IPS DF 4.7 (cell line): Measurements from ENCODE around the gene FOXP1.

Experiments used
- DNase-seq: peaks from one replicate; pipeline ENCODE4 v3.0.0-alpha.2; 2013; ENCODE audit warnings: low spot score; ENCODE audit errors: extremely low read depth

FOXP1 gene

DNA sequence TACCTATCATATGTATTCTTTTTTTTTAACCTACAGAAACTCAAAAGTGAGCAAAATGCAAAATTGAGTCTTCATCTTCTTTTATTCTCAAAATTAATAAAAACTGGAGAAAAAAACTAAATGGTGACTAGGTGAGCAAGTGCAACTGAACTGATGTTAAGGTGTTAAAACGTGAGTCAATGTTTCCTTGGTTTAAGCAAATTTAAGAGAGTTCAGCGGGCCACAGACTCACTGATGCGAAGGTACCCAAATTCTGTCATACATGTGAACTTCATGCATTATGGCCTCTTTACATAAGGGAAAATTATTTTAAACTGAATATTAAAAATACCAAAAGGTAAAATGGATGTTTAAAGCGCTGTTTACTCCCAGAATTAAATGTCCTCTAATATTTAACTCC lies 206.6 kb downstream of the FOXP1 start:
- DNase-seq, result no peak

DNA sequence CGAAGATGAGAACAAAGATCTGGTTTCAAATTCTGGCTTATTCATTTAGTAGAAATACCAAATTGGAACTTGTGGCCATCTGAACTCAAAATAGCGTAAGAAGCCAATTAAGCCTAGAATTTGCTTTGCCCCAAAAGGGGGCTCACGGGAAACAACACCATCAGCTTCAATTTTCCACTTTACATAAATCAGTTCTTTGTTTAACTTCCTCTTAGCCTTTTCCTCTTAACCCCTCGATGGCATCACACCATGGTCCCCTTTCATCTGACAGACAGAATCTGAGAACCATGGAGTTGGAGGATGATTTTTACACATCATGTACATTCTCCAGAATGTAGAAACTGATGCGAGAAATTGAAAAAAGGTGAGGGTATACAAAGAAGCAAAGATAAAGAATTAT lies 207.0 kb downstream of the FOXP1 start:
- DNase-seq, result no peak

DNA sequence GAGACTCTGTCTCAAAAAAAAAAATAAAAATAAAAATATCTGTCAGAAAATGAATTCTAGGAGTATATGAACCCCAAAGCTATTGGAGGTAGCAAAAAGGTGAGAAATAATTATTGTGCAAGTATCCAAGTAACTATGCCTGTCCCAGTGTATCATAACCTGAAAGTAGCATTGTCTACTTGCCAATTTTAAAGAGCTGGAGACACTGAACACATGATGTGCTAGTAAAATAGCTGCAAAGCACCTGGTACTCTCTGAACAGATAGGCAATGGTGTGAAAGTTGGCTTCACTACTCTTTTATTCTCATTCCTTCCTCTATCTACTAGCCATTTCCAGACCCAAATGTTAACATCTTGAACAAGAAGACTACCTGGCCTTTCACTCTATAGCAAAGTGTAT lies 208.9 kb downstream of the FOXP1 start:
- DNase-seq, result no peak

DNA sequence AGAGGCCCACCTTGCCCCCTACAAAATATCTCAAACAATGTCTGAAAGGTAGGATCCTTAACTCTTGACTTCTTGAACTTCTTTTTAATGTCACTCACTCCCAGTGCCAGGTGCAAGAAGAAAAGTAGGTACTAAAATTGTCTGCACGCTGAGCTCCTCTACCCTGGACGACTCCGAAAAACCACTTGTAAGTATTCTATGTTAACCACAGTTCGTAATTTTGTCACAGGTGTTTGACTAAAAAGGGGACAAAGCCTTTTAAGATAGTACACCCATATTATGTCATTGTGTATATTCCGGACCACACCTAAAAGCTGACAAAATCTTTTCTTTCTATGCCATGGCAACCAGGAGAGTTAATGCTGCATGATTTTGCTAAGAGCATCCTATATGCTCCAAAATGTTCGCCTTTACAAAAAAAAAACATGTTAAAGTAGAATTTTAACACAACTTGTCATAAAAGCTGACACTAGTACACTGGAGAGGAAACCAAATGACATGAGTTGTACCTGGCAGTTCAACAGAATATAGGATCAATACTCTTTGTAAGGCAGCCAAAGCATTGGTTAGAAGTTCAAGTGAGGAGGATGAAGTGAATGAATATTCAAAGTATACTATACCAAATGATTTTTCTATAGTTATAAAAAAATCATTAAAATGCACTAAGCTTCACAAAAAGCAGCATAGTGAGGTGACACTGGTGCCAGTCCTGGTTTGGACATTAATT lies 210.5 kb downstream of the FOXP1 start:
- no peak for DNase-seq

DNA sequence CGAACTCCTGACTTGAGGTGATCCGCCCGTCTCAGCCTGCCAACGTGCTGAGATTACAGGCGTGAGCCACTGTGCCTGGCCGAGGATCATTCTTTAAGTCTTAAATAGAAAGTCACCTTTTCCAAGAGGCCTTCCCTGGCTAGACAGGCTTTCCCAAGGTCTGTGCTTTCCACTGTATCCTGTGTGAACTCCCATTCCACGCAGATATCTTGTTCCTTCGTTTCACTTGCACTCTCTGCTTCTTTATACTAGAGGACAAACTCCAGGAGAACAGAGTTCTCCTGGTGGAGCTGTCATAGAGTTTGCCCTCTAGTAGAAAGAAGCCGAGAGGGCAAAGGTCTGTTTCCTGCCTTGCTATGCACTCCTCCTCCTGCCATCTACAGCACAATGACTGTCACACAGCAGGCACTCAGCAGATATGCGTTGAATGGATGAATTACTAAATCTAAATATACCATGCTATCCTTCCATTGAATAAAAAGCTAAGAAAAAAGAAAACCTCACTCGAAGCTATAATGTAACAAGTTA lies 211.2 kb downstream of the FOXP1 start:
- DNase-seq, result no peak

DNA sequence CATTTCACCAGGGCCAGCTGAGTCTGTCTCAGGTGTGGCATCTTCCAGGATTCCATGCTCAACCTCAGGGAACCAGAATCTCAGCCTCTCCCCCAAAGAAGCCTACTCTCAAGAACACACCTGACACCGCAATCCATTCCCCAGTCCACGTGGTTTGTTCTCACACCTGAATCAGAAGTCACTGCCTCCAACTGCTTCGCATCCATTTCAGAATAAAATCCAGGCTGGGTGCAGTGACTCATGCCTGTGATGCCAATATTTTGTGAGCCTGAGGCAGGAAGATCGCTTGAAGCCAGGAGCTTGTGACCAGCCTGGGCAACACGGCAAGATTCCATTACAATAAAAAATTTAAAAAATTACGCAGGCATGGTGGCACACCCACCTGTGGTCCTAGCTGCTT lies 212.2 kb downstream of the FOXP1 start:
- no peak for DNase-seq

DNA sequence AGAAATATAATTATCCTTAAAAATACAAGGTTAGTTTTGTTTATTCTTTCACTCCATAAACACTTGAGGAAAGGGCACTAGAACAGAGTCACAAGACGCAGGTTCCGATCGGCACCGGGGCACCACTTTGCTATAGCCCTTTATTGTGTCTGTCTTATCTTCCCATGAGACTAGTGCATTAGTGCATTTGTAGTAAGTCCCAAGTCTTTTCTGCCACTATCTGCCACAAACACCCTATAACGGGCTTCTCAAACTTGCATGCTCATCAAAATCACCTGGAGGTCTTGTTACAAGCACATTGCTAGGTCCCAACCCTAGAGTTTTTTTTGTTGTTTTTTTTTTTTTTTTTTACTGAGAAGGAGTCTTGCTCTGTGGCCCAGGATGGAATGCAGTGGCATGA lies 213.1 kb downstream of the FOXP1 start:
- DNase-seq, result no peak

DNA sequence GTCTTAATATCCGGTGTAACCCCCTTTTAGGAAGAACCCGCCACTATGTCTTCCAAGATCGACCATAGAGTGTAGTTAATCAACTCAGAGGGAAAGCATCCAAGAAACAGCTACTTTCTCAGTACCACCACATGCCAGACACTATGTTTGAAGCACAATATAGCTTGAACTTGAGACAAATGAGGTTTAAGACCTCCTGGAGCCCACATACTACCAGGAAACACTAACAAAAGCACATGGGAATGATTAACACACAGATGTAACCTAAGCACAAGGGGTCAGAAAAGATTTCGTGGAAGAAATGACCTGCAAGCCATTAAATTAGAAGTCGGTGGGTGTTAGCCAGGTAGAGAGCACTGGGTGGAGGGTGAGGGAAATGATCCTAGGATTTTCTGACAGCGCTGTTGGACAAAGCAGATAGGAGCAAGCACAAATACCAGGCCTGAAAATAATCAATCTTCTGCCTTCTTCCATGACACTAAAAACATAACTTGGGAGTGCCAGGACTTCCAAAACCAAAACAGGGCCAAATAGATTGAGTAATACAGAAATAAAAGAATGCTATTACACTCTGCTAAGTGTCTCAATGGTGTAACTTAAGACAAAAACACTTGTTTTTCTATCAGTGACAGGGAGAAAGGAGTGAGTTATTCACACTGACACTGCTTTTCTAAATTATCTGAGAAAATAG lies 213.7 kb downstream of the FOXP1 start:
- DNase-seq, result no peak

DNA sequence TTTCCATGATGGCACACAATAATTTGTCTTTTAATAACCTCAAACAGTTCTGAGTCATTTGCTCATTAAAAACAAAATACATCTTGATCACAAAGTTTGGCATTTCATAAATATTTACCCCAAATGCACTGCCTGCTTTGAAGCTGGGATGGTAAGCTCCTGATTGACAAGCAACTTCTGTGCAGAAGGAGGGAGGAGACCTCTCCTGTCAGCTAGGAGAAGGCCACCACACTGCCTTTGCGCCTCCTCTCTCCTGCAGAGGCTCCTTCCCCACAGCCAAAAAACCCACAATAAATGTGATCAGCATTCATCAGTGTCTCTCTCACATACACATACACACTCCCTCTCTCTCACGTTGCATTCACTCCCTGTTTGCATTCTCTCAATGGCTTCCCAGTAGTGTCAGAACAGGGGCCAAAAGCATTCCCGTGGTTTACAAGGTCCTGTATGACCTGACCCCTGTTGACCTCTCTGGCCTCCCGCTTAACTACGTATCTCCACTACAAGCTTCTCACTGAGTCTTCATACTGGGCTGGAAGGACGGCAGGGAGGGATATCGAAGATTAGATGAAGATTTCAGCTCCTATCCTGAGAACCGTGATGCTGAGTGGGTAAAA lies 216.4 kb downstream of the FOXP1 start:
- no peak for DNase-seq

DNA sequence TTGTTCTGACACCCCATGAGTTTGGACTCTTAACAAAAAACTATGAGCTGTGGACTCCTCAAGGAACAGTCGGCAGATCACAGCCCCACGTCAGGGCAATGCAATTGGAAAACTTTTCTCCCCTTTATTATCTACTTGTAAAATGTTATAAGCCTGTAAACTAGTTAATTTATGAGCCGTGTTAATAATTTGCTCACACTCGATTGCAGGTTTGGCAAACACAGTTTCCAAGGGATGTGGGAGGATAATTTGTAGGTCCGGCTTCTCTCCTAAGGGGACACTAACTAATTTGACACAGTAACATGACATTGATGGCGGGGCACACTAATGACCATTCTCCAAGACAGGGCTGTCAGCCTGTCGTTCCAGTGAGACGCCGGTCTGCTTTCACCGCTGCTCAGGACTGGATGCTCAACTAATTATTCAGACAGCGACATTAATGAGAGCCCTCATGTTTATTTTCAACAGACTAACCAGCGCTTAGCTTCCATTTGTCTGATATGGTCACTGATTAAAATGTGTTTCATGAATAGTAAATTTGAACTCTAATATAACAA lies 222.1 kb downstream of the FOXP1 start:
- DNase-seq, result no peak

DNA sequence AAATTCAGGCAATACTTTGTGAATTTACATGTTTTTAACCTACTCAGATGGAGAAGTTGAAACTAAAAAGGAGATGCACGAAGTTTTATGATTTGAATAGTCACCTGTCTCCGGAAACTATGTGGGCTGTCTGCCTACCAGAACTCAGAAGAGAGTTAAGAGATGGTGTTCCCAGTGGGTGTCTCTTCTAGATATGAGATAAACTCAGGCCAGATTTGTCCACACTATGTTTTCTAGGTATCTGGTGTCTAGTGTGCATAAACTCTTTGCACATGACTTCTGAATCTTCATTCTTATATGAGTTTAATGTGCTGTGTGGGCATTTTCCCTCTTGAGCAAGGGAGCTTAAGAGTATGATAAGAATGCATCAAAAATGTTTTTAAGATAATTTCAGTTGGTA lies 222.8 kb downstream of the FOXP1 start:
- DNase-seq, result no peak

DNA sequence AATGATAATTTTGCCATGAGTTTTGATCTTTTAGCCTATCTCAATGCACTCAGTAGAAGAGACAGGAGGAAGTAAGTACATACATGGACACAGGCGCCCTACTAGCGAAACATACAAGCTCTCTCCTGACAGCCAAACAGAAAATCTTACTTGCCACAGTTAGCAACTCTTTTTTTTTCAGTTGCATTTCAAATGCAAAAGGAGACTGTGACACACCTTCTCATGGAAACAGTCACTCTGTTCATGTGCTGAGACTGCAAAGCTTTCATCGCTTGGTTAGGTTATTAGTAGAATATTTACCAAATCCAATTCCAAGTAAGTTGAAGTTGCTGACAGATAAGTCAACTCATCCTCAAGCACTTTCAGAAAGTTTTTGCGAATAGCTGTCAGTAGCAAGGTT lies 223.3 kb downstream of the FOXP1 start:
- no peak for DNase-seq

DNA sequence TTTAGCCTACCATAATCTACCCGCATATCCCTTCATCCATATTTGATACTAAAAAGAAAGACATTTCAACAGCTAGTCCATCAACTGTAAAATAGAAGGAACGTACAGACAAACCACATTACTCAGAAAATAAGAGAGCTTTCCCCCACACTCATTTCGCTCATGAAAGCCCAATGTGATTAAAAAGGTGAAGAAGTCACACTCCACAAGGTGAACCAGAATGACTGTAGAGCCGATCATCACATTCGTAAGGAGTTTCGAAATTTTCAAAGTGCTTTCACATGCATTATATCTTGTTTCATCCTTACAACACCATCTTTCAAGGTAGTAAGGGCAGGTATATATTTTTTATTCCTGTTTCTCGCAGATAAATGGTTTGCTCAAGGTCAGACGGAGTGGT lies 225.3 kb downstream of the FOXP1 start:
- DNase-seq, result no peak

DNA sequence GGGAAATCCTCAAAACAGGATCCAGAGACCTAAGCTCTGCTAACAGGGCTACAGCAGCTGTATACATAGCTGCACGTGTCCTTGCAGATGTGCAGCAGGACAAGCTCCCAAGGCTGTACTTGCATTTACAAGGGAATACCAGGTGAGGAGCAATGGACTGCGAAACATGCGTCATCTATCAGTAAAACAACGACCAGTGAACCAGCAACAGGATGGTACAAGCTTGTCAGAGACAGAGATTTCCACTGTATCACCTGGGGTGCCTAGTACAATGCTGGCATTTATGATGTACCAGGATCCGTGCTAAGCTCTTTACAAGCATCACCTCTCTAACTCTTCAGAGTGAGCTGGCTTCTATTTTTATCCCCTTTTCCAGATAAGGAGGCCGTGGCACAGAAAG lies 227.3 kb downstream of the FOXP1 start:
- DNase-seq, result no peak

DNA sequence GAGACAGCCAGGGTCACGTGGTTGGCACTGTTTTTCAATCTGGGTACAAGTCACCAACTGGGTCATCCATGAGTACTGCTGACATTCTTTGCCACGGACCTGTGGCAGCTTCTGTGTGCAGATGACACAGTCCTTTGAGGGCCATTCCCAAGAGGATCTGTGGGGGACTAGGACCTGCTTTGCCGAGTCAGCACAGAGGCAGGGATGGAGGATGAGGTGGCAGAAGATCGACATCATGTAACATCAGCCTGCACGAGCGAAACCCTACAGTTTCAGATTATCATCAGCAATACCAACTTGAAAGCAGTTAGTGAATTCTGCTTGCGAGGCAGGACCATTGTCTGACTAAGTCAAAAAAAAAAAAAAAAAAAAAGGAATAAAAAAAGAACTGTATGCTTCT lies 227.7 kb downstream of the FOXP1 start:
- no peak for DNase-seq

DNA sequence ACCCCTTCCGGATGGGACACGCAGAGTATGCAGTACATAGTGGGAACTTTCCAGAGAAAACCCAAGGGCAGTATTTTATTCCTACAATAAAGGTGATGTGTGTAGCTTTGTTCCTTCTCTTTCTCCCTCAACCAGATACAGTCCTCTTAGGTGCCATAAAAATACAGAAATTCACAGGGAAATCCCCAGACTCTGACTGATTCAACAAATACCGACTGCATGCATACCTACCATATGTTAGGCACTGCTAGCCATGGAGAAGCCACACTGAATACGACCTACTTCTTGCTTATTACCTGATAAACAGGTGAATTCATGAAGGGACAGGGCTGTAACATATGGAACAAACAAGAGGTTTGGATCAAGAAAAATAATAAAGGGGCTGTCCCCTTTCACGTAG lies 228.5 kb downstream of the FOXP1 start:
- no peak for DNase-seq

DNA sequence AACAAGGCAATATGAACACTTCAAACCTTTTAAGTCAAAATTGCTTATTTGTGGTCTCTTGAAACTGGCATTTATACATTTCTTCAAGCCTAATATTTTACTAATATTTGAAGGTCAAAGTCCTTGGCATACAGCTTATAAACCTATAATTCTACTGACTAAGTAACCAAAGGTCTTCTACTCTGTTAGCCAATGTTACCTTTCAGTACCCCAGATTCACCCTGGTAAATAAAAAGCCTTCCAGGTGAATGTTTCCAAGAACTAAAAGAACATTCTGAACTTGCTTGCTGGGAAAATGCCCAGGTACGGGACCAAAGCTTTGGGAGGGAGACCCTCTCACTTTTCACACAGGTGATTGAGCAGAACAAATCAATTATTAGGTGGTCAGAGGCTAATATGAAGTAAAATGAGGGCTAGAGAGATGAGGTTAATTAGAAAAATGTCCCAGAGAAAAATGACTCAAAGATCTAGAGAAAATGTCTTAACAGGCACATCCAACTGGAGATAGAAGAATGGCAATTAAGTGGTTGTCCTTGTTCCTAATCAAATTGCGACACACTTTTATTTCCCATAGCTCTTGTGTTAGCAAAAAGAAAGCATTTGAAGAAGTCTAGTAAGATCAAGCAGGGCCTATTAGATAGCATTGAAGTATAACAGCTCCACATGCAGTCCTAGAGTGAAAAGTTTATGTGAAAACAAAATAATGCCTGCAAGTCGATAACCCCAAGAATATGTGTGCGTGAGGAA lies 232.0 kb downstream of the FOXP1 start:
- no peak for DNase-seq

DNA sequence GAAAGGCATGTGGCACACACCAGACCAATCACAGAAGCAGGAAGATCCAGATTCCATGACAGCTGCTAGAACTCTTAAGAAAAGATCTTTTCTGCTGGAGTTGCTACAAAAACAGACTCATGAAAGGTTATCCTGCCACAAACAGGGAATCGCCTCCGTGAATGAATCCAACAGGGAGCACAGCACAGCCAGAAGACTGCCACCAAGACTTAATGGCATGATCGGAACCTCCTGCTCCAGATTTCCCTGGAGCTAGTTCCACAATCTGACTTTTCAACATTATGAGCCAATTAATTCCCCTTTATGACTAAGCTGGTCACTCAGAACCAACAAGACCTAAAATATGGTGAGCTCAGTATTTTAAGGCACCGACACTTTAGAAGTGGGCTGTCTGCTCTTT lies 232.5 kb downstream of the FOXP1 start:
- DNase-seq, result no peak

DNA sequence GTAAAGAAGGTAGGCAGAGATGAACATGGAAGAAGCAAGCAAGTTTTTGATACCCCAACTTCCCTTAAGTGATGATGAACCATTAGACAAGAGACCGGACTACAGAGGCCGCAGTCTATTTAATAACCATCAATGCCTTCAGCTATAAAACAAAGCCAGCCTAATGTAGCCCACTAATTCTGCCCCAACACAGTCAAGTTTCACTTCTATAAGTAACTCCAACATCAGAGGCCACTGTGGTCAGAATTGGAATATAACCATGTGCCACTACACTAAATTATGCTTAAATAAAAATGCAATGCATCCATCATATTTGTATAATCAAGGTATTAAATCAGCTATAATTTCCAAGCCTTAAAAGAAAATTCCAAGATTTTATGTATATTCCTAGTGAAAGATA lies 234.7 kb downstream of the FOXP1 start:
- DNase-seq, result no peak

DNA sequence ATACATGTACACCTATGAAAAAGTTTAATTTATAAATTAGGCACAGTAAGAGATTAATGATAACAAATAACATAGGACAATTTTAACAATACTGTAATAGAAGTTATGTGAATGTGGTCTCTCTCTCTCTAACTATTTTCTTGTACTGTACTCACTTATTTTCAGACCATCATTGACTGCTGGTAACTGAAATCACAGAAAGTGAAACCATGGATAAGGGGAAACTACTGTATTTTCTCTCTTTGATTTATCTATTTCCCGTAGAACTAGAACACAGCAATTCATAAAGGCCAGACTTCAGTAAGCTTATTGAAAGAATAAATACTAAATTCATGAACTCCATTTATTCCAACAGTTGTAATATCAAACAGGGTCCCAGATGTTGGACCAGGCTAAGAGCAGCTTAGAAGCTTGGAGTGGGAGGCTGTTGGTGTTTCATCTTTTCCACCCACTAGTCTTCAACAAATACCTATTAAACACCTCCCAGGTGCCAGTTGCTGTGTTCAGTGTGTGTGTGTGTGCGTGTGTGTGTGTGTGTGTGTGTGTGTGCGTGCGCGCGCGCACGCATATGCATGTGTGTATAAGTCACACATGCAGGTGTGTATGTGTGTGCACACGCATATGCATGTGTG lies 235.4 kb downstream of the FOXP1 start:
- no peak for DNase-seq

DNA sequence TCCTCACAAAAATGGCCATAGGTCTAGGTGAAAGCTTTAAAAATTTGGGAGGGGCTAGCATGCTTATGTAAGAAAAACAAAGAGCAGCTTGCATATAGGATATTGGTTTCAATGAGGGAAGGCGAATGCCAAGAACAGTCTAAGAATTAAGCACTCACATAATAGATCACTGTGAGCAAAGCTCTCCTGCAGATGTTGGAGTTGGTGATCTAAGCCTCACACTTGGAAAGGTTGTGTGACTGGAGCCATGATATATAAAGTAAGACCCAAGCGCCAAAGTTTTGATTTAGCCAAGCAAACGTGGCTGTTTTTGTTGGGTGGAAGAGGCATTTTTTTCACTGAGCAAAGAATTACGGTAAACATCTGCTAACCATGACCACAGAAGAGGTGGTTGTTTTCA lies 237.5 kb downstream of the FOXP1 start:
- DNase-seq, result no peak
